ENCODE data around the gene ZC3H10. TPM values are rescaled to one million over a fixed set of nuclear protein-coding genes. Genes with fewer than 3 reads are reported as not detected.

ZC3H10 gene
- total RNA-seq, 3 donors from 2014 or later = 5.0 to 11.8 (median 5.4) TPM

- peaks cover 24% of the 10 kb centered on the region for H3K4me1 ChIP-seq (ENCODE audit: low read depth)
- peaks cover 5% of the 10 kb centered on the region for H3K36me3 ChIP-seq (ENCODE audit: low read depth)
- no peak overlapping the region for H3K4me3 ChIP-seq
- H3K9me3 ChIP-seq = no peaks in the 10 kb centered on the region
- ATAC-seq (no peak), DNase-seq (no peak)
- no peak for TF ChIP-seq CTCF (IDR thresholded peaks at IDR 0.05)
- intact Hi-C loops (cut with DNase I, micrococcal nuclease) = loop anchor here in 1 of 2 donors (10.0 kb wide), 1 partner anchor 61 kb away; the partner anchor contains the start of gene SMARCC2
Observed at GRCh38 chr12:56124133-56124532, 6.1 kb downstream of the ZC3H10 start.

- Histone ChIP-seq H3K4me1 (ENCODE audit: low read depth) (peaks cover 22% of the 10 kb centered on the region), H3K36me3 (ENCODE audit: low read depth) (peaks cover 5% of the 10 kb centered on the region), H3K4me3 (no peak overlapping the region), H3K9me3 (no peaks in the 10 kb centered on the region)
- DNase-seq (no peak), ATAC-seq (no peak)
- no peak for TF ChIP-seq CTCF (IDR thresholded peaks at IDR 0.05)
- intact Hi-C loops (cut with DNase I, micrococcal nuclease) = loop anchor here in 1 of 2 donors (10.0 kb wide), 1 partner anchor 58 kb away; the partner anchor contains the start of gene SMARCC2
Observed at GRCh38 chr12:56126732-56127239, 8.7 kb downstream of the ZC3H10 start.

GRCh38 chr12:56127485-56127887 is 9.4 kb downstream of the ZC3H10 start:
- intact Hi-C loops (cut with DNase I, micrococcal nuclease) = loop anchor here in 1 of 2 donors (10.0 kb wide), 1 partner anchor 57 kb away; the partner anchor contains the start of gene SMARCC2
- H3K36me3 ChIP-seq (ENCODE audit: low read depth) = peaks cover 5% of the 10 kb centered on the region
- ATAC-seq = no peak

GRCh38 chr12:56127888-56128669 is 10.0 kb downstream of the ZC3H10 start, which contains the start of gene ESYT1:
Gene ESYT1, plus strand, starts transcription at chr12:56128267. Its CDS starts 53 bp downstream, at chr12:56128320.
- intact Hi-C loops (cut with DNase I, micrococcal nuclease) = loop anchor here in 1 of 2 donors (10.0 kb wide), 1 partner anchor 57 kb away; the partner anchor contains the start of gene SMARCC2
- DNase-seq (peak; percentile 96 to 99 (median 98)), ATAC-seq (peak; percentile 85)
- TF ChIP-seq CTCF (IDR thresholded peaks at IDR 0.05) = no peak
- no peaks in the 10 kb centered on the region for H3K9me3 ChIP-seq
- peaks cover 22% of the 10 kb centered on the region for H3K4me1 ChIP-seq (ENCODE audit: low read depth)
- H3K4me3 ChIP-seq = peak within 1 kb of the TSS; percentile 49
- H3K36me3 ChIP-seq (ENCODE audit: low read depth) = peaks cover 5% of the 10 kb centered on the region

More at GRCh38 chr12:56127485-56127887, 9.4 kb downstream of the ZC3H10 start:
- Histone ChIP-seq H3K4me1 (ENCODE audit: low read depth) (peaks cover 22% of the 10 kb centered on the region), H3K4me3 (peak overlapping the region; percentile 49), H3K9me3 (no peaks in the 10 kb centered on the region)
- DNase-seq = no peak
- no peak for TF ChIP-seq CTCF (IDR thresholded peaks at IDR 0.05)

- intact Hi-C loops (cut with DNase I, micrococcal nuclease) = loop anchor here in 1 of 2 donors (10.0 kb wide), 1 partner anchor 56 kb away; the partner anchor contains the start of gene SMARCC2
- ATAC-seq (peak; percentile 3), DNase-seq (peak; percentile 41 to 66 (median 65))
- Histone ChIP-seq H3K9me3 (no peaks in the 10 kb centered on the region), H3K4me1 (ENCODE audit: low read depth) (peaks cover 22% of the 10 kb centered on the region), H3K36me3 (ENCODE audit: low read depth) (peaks cover 5% of the 10 kb centered on the region), H3K4me3 (peak overlapping the region; percentile 49)
- no peak for TF ChIP-seq CTCF (IDR thresholded peaks at IDR 0.05)
Observed at GRCh38 chr12:56128670-56129205, 10.7 kb downstream of the ZC3H10 start.

Measured in mucosa of descending colon (tissue), 3 donors.